ENCODE data around the gene GPR87.
A peak's percentile ranks its signal among the peaks of the same experiment; 100 is the strongest.

The GPR87 gene

GRCh38 chr3:151283387-151283786 is 33.2 kb downstream of the GPR87 start:
- no peak for DNase-seq (ENCODE audit: low read depth in 2 of 3, low spot score in 2 of 3)

GRCh38 chr3:151282921-151283320 is 33.7 kb downstream of the GPR87 start:
- DNase-seq (ENCODE audit: low read depth in 2 of 3, low spot score in 2 of 3) = no peak

GRCh38 chr3:151281671-151282324 is 34.8 kb downstream of the GPR87 start:
- DNase-seq (ENCODE audit: low read depth in 2 of 3, low spot score in 2 of 3) = no peak

- DNase-seq (ENCODE audit: low read depth in 2 of 3, low spot score in 2 of 3) = no peak
Measured at GRCh38 chr3:151278230-151278629, 38.4 kb downstream of the GPR87 start, which contains the start of gene P2RY14. Gene P2RY14 (minus strand): TSS chr3:151278542. CDS start chr3:151214316, 64,226 bp downstream.

GRCh38 chr3:151276687-151277042 is 40.0 kb downstream of the GPR87 start:
- DNase-seq (ENCODE audit: low read depth in 2 of 3, low spot score in 2 of 3) = no peak

GRCh38 chr3:151276038-151276686 is 40.5 kb downstream of the GPR87 start:
- no peak for DNase-seq (ENCODE audit: low read depth in 2 of 3, low spot score in 2 of 3)

GRCh38 chr3:151275091-151275490 is 41.5 kb downstream of the GPR87 start:
- DNase-seq (ENCODE audit: low read depth in 2 of 3, low spot score in 2 of 3) = no peak

- no peak for DNase-seq (ENCODE audit: low read depth in 2 of 3, low spot score in 2 of 3)
Measured at GRCh38 chr3:151269631-151270030, 47.0 kb downstream of the GPR87 start.

- DNase-seq (ENCODE audit: low read depth in 2 of 3, low spot score in 2 of 3) = peak in 2 of 3 experiments; percentile 13 to 29
Measured at GRCh38 chr3:151268267-151269235, 48.1 kb downstream of the GPR87 start.

- no peak for DNase-seq (ENCODE audit: low read depth in 2 of 3, low spot score in 2 of 3)
Measured at GRCh38 chr3:151267066-151267465, 49.6 kb downstream of the GPR87 start.

- no peak for DNase-seq (ENCODE audit: low read depth in 2 of 3, low spot score in 2 of 3)
Measured at GRCh38 chr3:151265866-151266265, 50.8 kb downstream of the GPR87 start.

GRCh38 chr3:151265166-151265565 is 51.5 kb downstream of the GPR87 start:
- DNase-seq (ENCODE audit: low read depth in 2 of 3, low spot score in 2 of 3) = no peak

- no peak for DNase-seq (ENCODE audit: low read depth in 2 of 3, low spot score in 2 of 3)
Measured at GRCh38 chr3:151264605-151265004, 52.0 kb downstream of the GPR87 start.

- DNase-seq (ENCODE audit: low read depth in 2 of 3, low spot score in 2 of 3) = no peak
Measured at GRCh38 chr3:151262871-151263525, 53.6 kb downstream of the GPR87 start.

- DNase-seq (ENCODE audit: low read depth in 2 of 3, low spot score in 2 of 3) = no peak
Measured at GRCh38 chr3:151259664-151260063, 57.0 kb downstream of the GPR87 start.

GRCh38 chr3:151256749-151257148 is 59.9 kb downstream of the GPR87 start:
- DNase-seq (ENCODE audit: low read depth in 2 of 3, low spot score in 2 of 3) = no peak

GRCh38 chr3:151248772-151249337 is 67.8 kb downstream of the GPR87 start:
- DNase-seq (ENCODE audit: low read depth in 2 of 3, low spot score in 2 of 3) = no peak

Data from activated CD8-positive, alpha-beta memory T cell treated with anti-CD3 and anti-CD28 coated beads for 48 hours (primary cell).